ENCODE measurements around the gene C10orf143. TPM values are rescaled to one million over a fixed set of nuclear protein-coding genes. Genes with fewer than 3 reads are reported as not detected.

Gene C10orf143
- total and polyA plus RNA-seq, 2 experiments from 2014 or later, result 0.21 to 3.7 TPM

- TF ChIP-seq ZNF114 (CRISPR knock-in tag; IDR thresholded peaks at IDR 0.05) (no peak), ZNF331 (CRISPR knock-in tag; IDR thresholded peaks at IDR 0.05; ENCODE audit: low read depth) (no peak)
These were observed 93.5 kb downstream of the C10orf143 start (continued) for GRCh38 chr10:130016993-130017630.

GRCh38 chr10:130016095-130016494 lies 94.5 kb downstream of the C10orf143 start:
- no peaks in the 10 kb centered on the region; the same call in 2 of the 3 replicates for H3K4me1 Mint-ChIP-seq

DNA sequence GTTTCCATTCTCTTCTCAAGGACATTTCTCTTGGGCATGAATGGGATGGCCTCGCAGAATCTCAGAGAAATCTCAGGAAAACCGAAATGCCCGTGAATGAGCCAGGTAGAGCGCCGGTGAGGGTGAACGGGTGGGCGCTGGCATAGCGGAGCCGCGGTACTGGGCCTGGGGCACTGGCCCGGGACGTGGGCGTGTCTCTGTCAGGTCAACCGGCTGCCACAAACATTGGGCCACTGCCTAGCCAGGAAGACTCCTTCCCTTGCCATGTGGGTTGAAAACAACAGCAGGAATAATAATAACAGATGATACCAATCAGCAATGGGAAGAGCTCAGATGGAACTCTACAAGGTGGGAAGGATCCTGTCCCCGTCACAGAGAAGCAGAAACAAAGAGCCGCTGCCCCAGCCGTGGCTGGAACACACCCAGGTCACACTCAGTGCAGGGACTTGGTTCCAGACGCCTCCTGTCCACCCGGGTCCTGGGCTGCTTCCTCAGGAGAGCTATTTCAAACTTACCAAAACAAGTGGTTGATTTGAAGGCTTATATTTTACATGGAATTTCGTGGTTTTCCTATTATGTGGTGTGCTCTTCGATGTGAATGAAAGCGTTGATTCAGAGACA lies 95.4 kb downstream of the C10orf143 start:
- DNase-seq (ENCODE audit: low spot score), result no peak
- Histone ChIP-seq H3K27ac (ENCODE audit: low read depth) (no peak overlapping the region), H3K4me2 (no peak overlapping the region), H4K20me1 (replicated peaks; ENCODE audit: insufficient read depth) (no peaks in the 10 kb centered on the region), H3K9me2 (ENCODE audit: insufficient read depth) (no peaks in the 10 kb centered on the region), H3K27me3 (ENCODE audit: insufficient read depth) (no peaks in the 10 kb centered on the region), H3K79me2 (replicated peaks; ENCODE audit: insufficient read depth) (no peaks in the 10 kb centered on the region), H3K4me3 (no peak overlapping the region), H2AFZ (no peak overlapping the region; the same call in 1 of the 2 replicates), H3K36me3 (ENCODE audit: insufficient read depth) (no peaks in the 10 kb centered on the region), H3F3A (replicated peaks; ENCODE audit: low read depth) (no peaks in the 10 kb centered on the region), H3K4me1 (ENCODE audit: insufficient read depth) (no peaks in the 10 kb centered on the region)
- Mint-ChIP-seq H3K27ac (no peak overlapping the region), H3K27me3 (ENCODE audit: insufficient read depth, low read depth, poor library complexity) (peaks cover 9% of the 10 kb centered on the region), H3K9me3 (no peaks in the 10 kb centered on the region), H3K4me1 (no peaks in the 10 kb centered on the region; the same call in 2 of the 3 replicates), H3K4me3 (no peak overlapping the region), H3K36me3 (ENCODE audit: low read depth) (no peaks in the 10 kb centered on the region)
- no peak for ATAC-seq
- no peak for TF ChIP-seq EZH2phosphoT487 (IDR thresholded peaks at IDR 0.05; ENCODE audit: unreplicated experiment)
- TF ChIP-seq STAT1 (IDR thresholded peaks at IDR 0.05; ENCODE audit: unreplicated experiment), result no peak
- TF ChIP-seq ZNF114 (CRISPR knock-in tag; IDR thresholded peaks at IDR 0.05), result no peak
- TF ChIP-seq ZNF331 (CRISPR knock-in tag; IDR thresholded peaks at IDR 0.05; ENCODE audit: low read depth), result no peak

More at GRCh38 chr10:130016095-130016494, 94.5 kb downstream of the C10orf143 start:
- no peaks in the 10 kb centered on the region for H3K9me2 ChIP-seq (ENCODE audit: insufficient read depth)
- H3K9me3 Mint-ChIP-seq, result no peaks in the 10 kb centered on the region
- no peaks in the 10 kb centered on the region for H4K20me1 ChIP-seq (replicated peaks; ENCODE audit: insufficient read depth)
- no peaks in the 10 kb centered on the region for H3F3A ChIP-seq (replicated peaks; ENCODE audit: low read depth)
- H3K4me3 ChIP-seq, result no peak overlapping the region
- H3K79me2 ChIP-seq (replicated peaks; ENCODE audit: insufficient read depth), result no peaks in the 10 kb centered on the region
- no peak overlapping the region for H3K4me2 ChIP-seq
- no peak overlapping the region for H3K27ac ChIP-seq (ENCODE audit: low read depth)
- TF ChIP-seq EZH2 (IDR thresholded peaks at IDR 0.05; ENCODE audit: low read depth, unreplicated experiment), result no peak
- no peak overlapping the region for H3K4me3 Mint-ChIP-seq
- no peaks in the 10 kb centered on the region for H3K27me3 ChIP-seq (ENCODE audit: insufficient read depth)
- H2AFZ ChIP-seq, result no peak overlapping the region
- H3K27me3 Mint-ChIP-seq (ENCODE audit: insufficient read depth, low read depth, poor library complexity), result peaks cover 9% of the 10 kb centered on the region
- no peak for ATAC-seq
- H3K4me1 ChIP-seq (ENCODE audit: insufficient read depth), result no peaks in the 10 kb centered on the region
- no peak overlapping the region for H3K27ac Mint-ChIP-seq
- DNase-seq (ENCODE audit: low spot score), result no peak
- no peaks in the 10 kb centered on the region for H3K36me3 Mint-ChIP-seq (ENCODE audit: low read depth)
- no peaks in the 10 kb centered on the region for H3K36me3 ChIP-seq (ENCODE audit: insufficient read depth)

GRCh38 chr10:130014263-130015074 lies 96.2 kb downstream of the C10orf143 start:
- Histone ChIP-seq H3K9me2 (ENCODE audit: insufficient read depth) (no peaks in the 10 kb centered on the region), H3K27me3 (ENCODE audit: insufficient read depth) (no peaks in the 10 kb centered on the region), H4K20me1 (replicated peaks; ENCODE audit: insufficient read depth) (no peaks in the 10 kb centered on the region), H3K4me2 (no peak overlapping the region), H2AFZ (peak overlapping the region; percentile 52; the same call in 1 of the 2 replicates), H3K36me3 (ENCODE audit: insufficient read depth) (no peaks in the 10 kb centered on the region), H3K79me2 (replicated peaks; ENCODE audit: insufficient read depth) (no peaks in the 10 kb centered on the region), H3F3A (replicated peaks; ENCODE audit: low read depth) (no peaks in the 10 kb centered on the region), H3K4me3 (no peak overlapping the region), H3K4me1 (ENCODE audit: insufficient read depth) (no peaks in the 10 kb centered on the region), H3K27ac (ENCODE audit: low read depth) (no peak overlapping the region)
- DNase-seq (ENCODE audit: low spot score), result peak; percentile 14
- Mint-ChIP-seq H3K27me3 (ENCODE audit: insufficient read depth, low read depth, poor library complexity) (peaks cover 9% of the 10 kb centered on the region), H3K27ac (no peak overlapping the region), H3K36me3 (ENCODE audit: low read depth) (no peaks in the 10 kb centered on the region), H3K4me3 (no peak overlapping the region), H3K9me3 (no peaks in the 10 kb centered on the region), H3K4me1 (no peaks in the 10 kb centered on the region; the same call in 2 of the 3 replicates)
- ATAC-seq, result no peak
- TF ChIP-seq POLR2AphosphoS5 (IDR thresholded peaks at IDR 0.05; ENCODE audit: low read depth) (no peak), CTCF (conservative IDR thresholded peaks at IDR 0.05; ENCODE audit: low read depth in 2 of 2) (no peak), EZH2 (IDR thresholded peaks at IDR 0.05; ENCODE audit: low read depth, unreplicated experiment) (no peak), ZNF331 (CRISPR knock-in tag; IDR thresholded peaks at IDR 0.05; ENCODE audit: low read depth) (no peak)
- TF ChIP-seq, protein P1, sequence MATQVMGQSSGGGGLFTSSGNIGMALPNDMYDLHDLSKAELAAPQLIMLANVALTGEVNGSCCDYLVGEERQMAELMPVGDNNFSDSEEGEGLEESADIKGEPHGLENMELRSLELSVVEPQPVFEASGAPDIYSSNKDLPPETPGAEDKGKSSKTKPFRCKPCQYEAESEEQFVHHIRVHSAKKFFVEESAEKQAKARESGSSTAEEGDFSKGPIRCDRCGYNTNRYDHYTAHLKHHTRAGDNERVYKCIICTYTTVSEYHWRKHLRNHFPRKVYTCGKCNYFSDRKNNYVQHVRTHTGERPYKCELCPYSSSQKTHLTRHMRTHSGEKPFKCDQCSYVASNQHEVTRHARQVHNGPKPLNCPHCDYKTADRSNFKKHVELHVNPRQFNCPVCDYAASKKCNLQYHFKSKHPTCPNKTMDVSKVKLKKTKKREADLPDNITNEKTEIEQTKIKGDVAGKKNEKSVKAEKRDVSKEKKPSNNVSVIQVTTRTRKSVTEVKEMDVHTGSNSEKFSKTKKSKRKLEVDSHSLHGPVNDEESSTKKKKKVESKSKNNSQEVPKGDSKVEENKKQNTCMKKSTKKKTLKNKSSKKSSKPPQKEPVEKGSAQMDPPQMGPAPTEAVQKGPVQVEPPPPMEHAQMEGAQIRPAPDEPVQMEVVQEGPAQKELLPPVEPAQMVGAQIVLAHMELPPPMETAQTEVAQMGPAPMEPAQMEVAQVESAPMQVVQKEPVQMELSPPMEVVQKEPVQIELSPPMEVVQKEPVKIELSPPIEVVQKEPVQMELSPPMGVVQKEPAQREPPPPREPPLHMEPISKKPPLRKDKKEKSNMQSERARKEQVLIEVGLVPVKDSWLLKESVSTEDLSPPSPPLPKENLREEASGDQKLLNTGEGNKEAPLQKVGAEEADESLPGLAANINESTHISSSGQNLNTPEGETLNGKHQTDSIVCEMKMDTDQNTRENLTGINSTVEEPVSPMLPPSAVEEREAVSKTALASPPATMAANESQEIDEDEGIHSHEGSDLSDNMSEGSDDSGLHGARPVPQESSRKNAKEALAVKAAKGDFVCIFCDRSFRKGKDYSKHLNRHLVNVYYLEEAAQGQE (IDR thresholded peaks at IDR 0.05; ENCODE audit: unreplicated experiment), result no peak

Measured in GM23338 (cell line).